Measurements from ENCODE around the gene INTS1.

The INTS1 gene

GRCh38 chr7:1529383-1530116 lies 25.4 kb upstream of the INTS1 start:
- no peak for DNase-seq (ENCODE audit: low spot score)
- in situ Hi-C loops (cut with MboI; ENCODE audit: low sequenced_read_pairs, unreplicated experiment), result no loop called here
- TF ChIP-seq CTCF (IDR thresholded peaks at IDR 0.05; ENCODE audit: borderline replicate concordance, control extremely low read depth, extremely low read depth, insufficient read depth, missing control alignments), result no peak

- no peak for DNase-seq (ENCODE audit: low spot score)
- in situ Hi-C loops (cut with MboI; ENCODE audit: low sequenced_read_pairs, unreplicated experiment), result no loop called here
- no peak for TF ChIP-seq CTCF (IDR thresholded peaks at IDR 0.05; ENCODE audit: borderline replicate concordance, control extremely low read depth, extremely low read depth, insufficient read depth, missing control alignments)
Measured at GRCh38 chr7:1526271-1526754, 22.1 kb upstream of the INTS1 start.

GRCh38 chr7:1525409-1525808 lies 21.2 kb upstream of the INTS1 start:
- no peak for DNase-seq (ENCODE audit: low spot score)
- in situ Hi-C loops (cut with MboI; ENCODE audit: low sequenced_read_pairs, unreplicated experiment), result no loop called here
- TF ChIP-seq CTCF (IDR thresholded peaks at IDR 0.05; ENCODE audit: borderline replicate concordance, control extremely low read depth, extremely low read depth, insufficient read depth, missing control alignments), result no peak

GRCh38 chr7:1523844-1524243 lies 19.7 kb upstream of the INTS1 start:
- DNase-seq (ENCODE audit: low spot score), result no peak
- no peak for TF ChIP-seq CTCF (IDR thresholded peaks at IDR 0.05; ENCODE audit: borderline replicate concordance, control extremely low read depth, extremely low read depth, insufficient read depth, missing control alignments)
- in situ Hi-C loops (cut with MboI; ENCODE audit: low sequenced_read_pairs, unreplicated experiment), result no loop called here

GRCh38 chr7:1523208-1523607 lies 19.0 kb upstream of the INTS1 start:
- no peak for TF ChIP-seq CTCF (IDR thresholded peaks at IDR 0.05; ENCODE audit: borderline replicate concordance, control extremely low read depth, extremely low read depth, insufficient read depth, missing control alignments)
- in situ Hi-C loops (cut with MboI; ENCODE audit: low sequenced_read_pairs, unreplicated experiment), result no loop called here
- no peak for DNase-seq (ENCODE audit: low spot score)

- no peak for TF ChIP-seq CTCF (IDR thresholded peaks at IDR 0.05; ENCODE audit: borderline replicate concordance, control extremely low read depth, extremely low read depth, insufficient read depth, missing control alignments)
- in situ Hi-C loops (cut with MboI; ENCODE audit: low sequenced_read_pairs, unreplicated experiment), result no loop called here
- no peak for DNase-seq (ENCODE audit: low spot score)
Measured at GRCh38 chr7:1521456-1521855, 17.3 kb upstream of the INTS1 start.

Data from GM13976 (cell line).